IMR-90 (cell line): ENCODE results near the gene SPAST. TPM values are rescaled to one million over a fixed set of nuclear protein-coding genes. Genes with fewer than 3 reads are reported as not detected.

Experiments used
- ATAC-seq: fragments of 200-7000 bp; cut with Tn5 transposase; 2 replicates; pipeline ENCODE4 v1.9.1; 2020; ENCODE audit warnings: low read depth, mild to moderate bottlenecking, moderate library complexity
- BruUV-seq: library from RNA; stranded (reverse); fragments of 400-500 nt; replicated peaks from 2 replicates; lab custom pipeline; 2021; lab: Mats Ljungman, UMichigan
- CTCF ChIA-PET: fragments of 300-600 bp; formaldehyde crosslinking; extraction: SDS; loops from one replicate; lab custom pipeline; 2021; ENCODE audit warnings: antibody characterized with exemption; lab: Yijun Ruan, JAX
- POLR2A ChIA-PET: fragments of 300-600 bp; sonication (Branson Sonifier 250); formaldehyde crosslinking; loops from one replicate; lab custom pipeline; 2022; ENCODE audit warnings: antibody characterized with exemption; ENCODE audit not compliant: unreplicated experiment; lab: Charles Lee
- DNase-seq: peaks from one replicate; pipeline ENCODE4 v3.0.0; 2013
- H2AFZ ChIP-seq: replicated peaks from 2 replicates; pipeline ENCODE3; 2013; ENCODE audit warnings: low read length, mild to moderate bottlenecking; ENCODE audit not compliant: poor library complexity
- H2AK5ac ChIP-seq: 2 replicates; pipeline ENCODE4 v1.6.1; 2013; ENCODE audit warnings: low read depth, low read length, inconsistent platforms
- H2AK9ac ChIP-seq: replicated peaks from 2 replicates; pipeline ENCODE3; 2013; ENCODE audit warnings: mild to moderate bottlenecking, low read depth, low read length, moderate library complexity; ENCODE audit not compliant: poor library complexity
- H2BK120ac ChIP-seq: 2 replicates; pipeline ENCODE4 v1.6.1; 2013; ENCODE audit warnings: low read depth, low read length, inconsistent platforms
- H2BK15ac ChIP-seq: 3 replicates; pipeline ENCODE4 v1.6.1; 2013; ENCODE audit warnings: low read depth, low read length, inconsistent platforms
- H2BK20ac ChIP-seq: 2 replicates; pipeline ENCODE4 v1.6.1; 2013; ENCODE audit warnings: low read depth, mild to moderate bottlenecking, inconsistent platforms, low read length, moderate library complexity
- H2BK5ac ChIP-seq: 2 replicates; pipeline ENCODE4 v1.6.1; 2013; ENCODE audit warnings: mild to moderate bottlenecking, low read depth, low read length, inconsistent platforms; ENCODE audit not compliant: poor library complexity, severe bottlenecking
- H3K14ac ChIP-seq: replicated peaks from 2 replicates; pipeline ENCODE4 v1.6.1; 2013; ENCODE audit warnings: low read depth, low read length, inconsistent platforms
- H3K18ac ChIP-seq: 2 replicates; pipeline ENCODE4 v1.6.1; 2013; ENCODE audit warnings: low read depth, low read length, control low read depth
- H3K23ac ChIP-seq: 2 replicates; pipeline ENCODE4 v1.6.1; 2013; ENCODE audit warnings: low read depth, low read length, inconsistent platforms
- H3K27ac ChIP-seq: 2 replicates; pipeline ENCODE4 v1.5.1; 2013; ENCODE audit warnings: mild to moderate bottlenecking, control low read depth, low read length; ENCODE audit not compliant: insufficient read depth
- H3K27me3 ChIP-seq: 2 replicates; pipeline ENCODE4 v1.6.1; 2013; ENCODE audit warnings: low read length; ENCODE audit not compliant: control insufficient read depth, insufficient read depth
- H3K36me3 ChIP-seq: 2 replicates; pipeline ENCODE4 v1.6.1; 2013; ENCODE audit warnings: low read length, mixed read lengths; ENCODE audit not compliant: control insufficient read depth, insufficient read depth
- H3K4ac ChIP-seq: 2 replicates; pipeline ENCODE4 v1.6.1; 2013; ENCODE audit warnings: low read depth, low read length, inconsistent platforms
- H3K4me1 ChIP-seq: 2 replicates; pipeline ENCODE4 v1.6.1; 2013; ENCODE audit warnings: low read length, mixed read lengths; ENCODE audit not compliant: control insufficient read depth, insufficient read depth
- H3K4me2 ChIP-seq: 2 replicates; pipeline ENCODE4 v1.6.1; 2013; ENCODE audit warnings: low read depth, mild to moderate bottlenecking, control low read depth, low read length, moderate library complexity
- H3K4me3 ChIP-seq: 2 replicates; pipeline ENCODE4 v1.5.1; 2013; ENCODE audit warnings: low read depth, mild to moderate bottlenecking, control low read depth, low read length, moderate library complexity; ENCODE audit not compliant: insufficient read depth
- H3K56ac ChIP-seq: 2 replicates; pipeline ENCODE4 v1.6.1; 2013; ENCODE audit warnings: low read length, inconsistent platforms; ENCODE audit not compliant: insufficient read depth; ENCODE audit errors: extremely low read depth
- H3K79me1 ChIP-seq, 2 experiments: 2 replicates each; pipeline ENCODE4 v1.6.1; 2013; ENCODE audit warnings: low read length in 2 of 2, inconsistent platforms in 1 of 2, low read depth in 1 of 2
- H3K9ac ChIP-seq: 2 replicates; pipeline ENCODE4 v1.6.1; 2013; ENCODE audit warnings: low read depth, low read length, control low read depth
- H3K9me1 ChIP-seq: 2 replicates; pipeline ENCODE4 v1.6.1; 2013; ENCODE audit warnings: low read length, inconsistent platforms; ENCODE audit not compliant: insufficient read depth
- H3K9me3 ChIP-seq: 2 replicates; pipeline ENCODE4 v1.6.1; 2013; ENCODE audit warnings: low read length; ENCODE audit not compliant: control insufficient read depth, insufficient read depth
- H4K20me1 ChIP-seq: 2 replicates; pipeline ENCODE4 v1.6.1; 2013; ENCODE audit warnings: low read length, inconsistent platforms; ENCODE audit not compliant: insufficient read depth
- H4K5ac ChIP-seq: 2 replicates; pipeline ENCODE4 v1.6.1; 2013; ENCODE audit warnings: mild to moderate bottlenecking, low read depth, low read length, control low read depth
- H4K8ac ChIP-seq, 2 experiments: 2 replicates each; pipeline ENCODE4 v1.6.1; 2013; ENCODE audit warnings: low read depth in 2 of 2, low read length in 2 of 2, control low read depth in 1 of 2, inconsistent platforms in 1 of 2
- H4K91ac ChIP-seq: 2 replicates; pipeline ENCODE4 v1.6.1; 2013; ENCODE audit warnings: low read depth, low read length, inconsistent platforms; ENCODE audit not compliant: insufficient read depth
- BHLHE40 ChIP-seq: fragments of 150-350 bp; IDR thresholded peaks from 2 replicates; pipeline ENCODE4 v1.6.1; 2016; ENCODE audit warnings: mild to moderate bottlenecking, low read depth, low read length
- CEBPB ChIP-seq: IDR thresholded peaks from 2 replicates; pipeline ENCODE4 v1.6.1; 2012; ENCODE audit warnings: low read depth, low read length, improper control_type of control experiment
- CHD1 ChIP-seq: IDR thresholded peaks from 2 replicates; pipeline ENCODE4 v1.6.1; 2012; ENCODE audit warnings: low read depth, low read length, improper control_type of control experiment
- CTCF ChIP-seq: conservative IDR thresholded peaks from 2 replicates; pipeline ENCODE4 v1.5.1; 2012; ENCODE audit warnings: mild to moderate bottlenecking, low read depth, low read length, improper control_type of control experiment
- ELK1 ChIP-seq: fragments of 150-350 bp; IDR thresholded peaks from 2 replicates; pipeline ENCODE4 v1.6.1; 2016; ENCODE audit warnings: low read depth, mild to moderate bottlenecking, low read length, moderate library complexity, borderline replicate concordance
- FOS ChIP-seq: fragments of 150-350 bp; IDR thresholded peaks from 2 replicates; pipeline ENCODE4 v1.6.1; 2016; ENCODE audit warnings: low read depth, low read length
- MAFK ChIP-seq: IDR thresholded peaks from 2 replicates; pipeline ENCODE4 v1.6.1; 2012; ENCODE audit warnings: low read depth, low read length, improper control_type of control experiment
- MAZ ChIP-seq: IDR thresholded peaks from 2 replicates; pipeline ENCODE4 v1.6.1; 2012; ENCODE audit warnings: low read depth, mild to moderate bottlenecking, low read length, improper control_type of control experiment, moderate library complexity, borderline replicate concordance
- MXI1 ChIP-seq: IDR thresholded peaks from 2 replicates; pipeline ENCODE4 v1.6.1; 2012; ENCODE audit warnings: low read depth, mild to moderate bottlenecking, low read length, moderate library complexity, borderline replicate concordance
- NFE2L2 ChIP-seq: fragments of 150-350 bp; IDR thresholded peaks from 2 replicates; pipeline ENCODE4 v1.6.1; 2016; ENCODE audit warnings: low read depth, mild to moderate bottlenecking, low read length
- RCOR1 ChIP-seq: IDR thresholded peaks from 2 replicates; pipeline ENCODE4 v1.6.1; 2012; ENCODE audit warnings: mild to moderate bottlenecking, low read length, improper control_type of control experiment; ENCODE audit not compliant: insufficient replicate concordance
- SMC3 ChIP-seq: fragments of 150-350 bp; IDR thresholded peaks from 2 replicates; pipeline ENCODE4 v1.6.1; 2016; ENCODE audit warnings: low read depth, mild to moderate bottlenecking, antibody characterized with exemption, low read length, moderate library complexity
- USF2 ChIP-seq: fragments of 150-350 bp; IDR thresholded peaks from 2 replicates; pipeline ENCODE4 v1.6.1; 2017; ENCODE audit warnings: mild to moderate bottlenecking, antibody characterized with exemption, low read length, low read depth
- WGBS, 2 experiments: methylation state at CpG; one replicate each; pipeline versions ENCODE4 v1.1.5 to v1.1.7; 2013; ENCODE audit warnings: missing lambda C conversion rate in 2 of 2; ENCODE audit not compliant: insufficient read length in 1 of 2; ENCODE audit errors: extremely low coverage in 2 of 2; 5-methylcytosine and 5-hydroxymethylcytosine counted together
- dilution Hi-C: fragments of 300-500 bp; cut with HindIII; formaldehyde crosslinking; loops from one replicate; pipeline ENCODE4 v1.14.3; 2018; ENCODE audit warnings: low sequenced_read_pairs; ENCODE audit not compliant: unreplicated experiment
- in situ Hi-C: fragments of 300-500 bp; cut with MboI; formaldehyde crosslinking; loops from 3 replicates; pipeline ENCODE4 v1.14.3; 2019; ENCODE audit warnings: low sequenced_read_pairs, inconsistent platforms, mixed read lengths
- intact Hi-C: fragments of 100-400 bp; cut with micrococcal nuclease; formaldehyde crosslinking; loops from 2 replicates; pipeline ENCODE4 v1.10.0; 2022
- polyA plus RNA-seq, 3 experiments: library from polyadenylated mRNA; depleted of rRNA; stranded (reverse); fragments of >200 nt; gene quantifications; 2 replicates each; pipeline ENCODE4 v1.2.3, GENCODE V29; 2012; ENCODE audit warnings: low replicate concordance in 1 of 3
- total RNA-seq: library from RNA; depleted of rRNA; stranded (reverse); fragments of >200 nt; gene quantifications from 2 replicates; pipeline ENCODE4 v1.2.3, GENCODE V29; 2012

Gene SPAST
- total and polyA plus RNA-seq, 2 of the 4 experiments (the other 2 are of a cell fraction), result 5.3 to 14.5 TPM

- DNase-seq (no peak), ATAC-seq (no peak)
- no peaks in the 10 kb centered on the region; the same call in 1 of the 2 replicates for H3K4me1 ChIP-seq
- ChIA-PET CTCF (interaction anchor here (0.7 to 1.2 kb wide), 2 partner anchors 41 to 70 kb away, joined by 4 read pairs; no protein-coding TSS in a partner anchor), POLR2A (no interaction called here)
- no peak overlapping the region for H2AK9ac ChIP-seq
- no peaks in the 10 kb centered on the region for H4K20me1 ChIP-seq
- peaks cover 2% of the 10 kb centered on the region; the same call in 1 of the 2 replicates for H3K36me3 ChIP-seq
- H3K4me2 ChIP-seq, result no peak overlapping the region
- no peak overlapping the region for H2BK20ac ChIP-seq
- H2BK120ac ChIP-seq, result no peak overlapping the region
- H4K91ac ChIP-seq, result no peak overlapping the region
- TF ChIP-seq MXI1 (no peak), MAFK (no peak), FOS (no peak), CTCF (no peak), CEBPB (no peak), SMC3 (no peak), MAZ (no peak), NFE2L2 (no peak), CHD1 (no peak), RCOR1 (no peak), BHLHE40 (no peak), USF2 (no peak), ELK1 (no peak)
- H2AK5ac ChIP-seq, result no peak overlapping the region
- H3K23ac ChIP-seq, result no peak overlapping the region
- no peak overlapping the region for H3K27ac ChIP-seq
- H3K56ac ChIP-seq, result no peak overlapping the region
- H3K14ac ChIP-seq, result no peak overlapping the region
- no peaks in the 10 kb centered on the region for H3K27me3 ChIP-seq
- H4K8ac ChIP-seq, result no peak overlapping the region
- no peak overlapping the region for H3K9ac ChIP-seq
- no CpG with 5 or more reads among the region's 2 CpGs for WGBS, 2 experiments
- no peaks in the 10 kb centered on the region for H3K9me3 ChIP-seq
- H2AFZ ChIP-seq, result no peak overlapping the region
- H3K18ac ChIP-seq, result no peak overlapping the region
- H4K5ac ChIP-seq, result no peak overlapping the region
- no peak overlapping the region for H3K4ac ChIP-seq
- intact Hi-C loops (no loop called here), in situ Hi-C loops (no loop called here), dilution Hi-C loops (no loop called here)
- no peak overlapping the region for H2BK5ac ChIP-seq
- BruUV-seq, result no TSS peak
- H3K4me3 ChIP-seq, result no peak overlapping the region
- H2BK15ac ChIP-seq, result no peak overlapping the region
- H3K9me1 ChIP-seq, result no peaks in the 10 kb centered on the region; the same call in 1 of the 2 replicates
- peaks cover 0 to 32% of the 10 kb centered on the region in 2 experiments; a peak in 2 of 4 replicates for H3K79me1 ChIP-seq
Observed at GRCh38 chr2:32067549-32067948, 4.2 kb downstream of the SPAST start.
